HG02852 (cell line): ENCODE results near the gene FUCA2.

Source experiments
- ATAC-seq: cut with Tn5 transposase; IDR thresholded peaks from one replicate; pipeline ENCODE4 v1.9.1; 2021; ENCODE audit warnings: mild to moderate bottlenecking, moderate library complexity; ENCODE audit not compliant: unreplicated experiment

The FUCA2 gene

GRCh38 chr6:143510991-143511891 lies at the start of gene FUCA2:
Gene FUCA2 (minus strand): TSS chr6:143511720. CDS start chr6:143511634, 86 bp downstream.
- ATAC-seq: peak; percentile 63

- ATAC-seq: no peak
These were observed 49.7 kb upstream of the FUCA2 start for GRCh38 chr6:143561105-143561704.

GRCh38 chr6:143559051-143559660 lies 47.6 kb upstream of the FUCA2 start:
- no peak for ATAC-seq

- ATAC-seq: no peak
These were observed 45.0 kb upstream of the FUCA2 start for GRCh38 chr6:143556529-143556928.

GRCh38 chr6:143555582-143555981 lies 44.1 kb upstream of the FUCA2 start:
- ATAC-seq: no peak

GRCh38 chr6:143555071-143555492 lies 43.6 kb upstream of the FUCA2 start:
- no peak for ATAC-seq

- ATAC-seq: no peak
These were observed 41.8 kb upstream of the FUCA2 start for GRCh38 chr6:143553337-143553736.

- ATAC-seq: peak; percentile 50
These were observed 38.4 kb upstream of the FUCA2 start for GRCh38 chr6:143549949-143550268.

- ATAC-seq: peak; percentile 89
These were observed 37.9 kb upstream of the FUCA2 start for GRCh38 chr6:143549221-143549948.

GRCh38 chr6:143546599-143546998 lies 35.1 kb upstream of the FUCA2 start:
- ATAC-seq: no peak

GRCh38 chr6:143545976-143546547 lies 34.5 kb upstream of the FUCA2 start:
- ATAC-seq: no peak

- ATAC-seq: no peak
These were observed 33.6 kb upstream of the FUCA2 start for GRCh38 chr6:143545165-143545564.

GRCh38 chr6:143544011-143544696 lies 32.6 kb upstream of the FUCA2 start:
- no peak for ATAC-seq

GRCh38 chr6:143543435-143543834 lies 31.9 kb upstream of the FUCA2 start:
- no peak for ATAC-seq

- ATAC-seq: no peak
These were observed 31.4 kb upstream of the FUCA2 start for GRCh38 chr6:143542888-143543287.

- ATAC-seq: no peak
These were observed 28.7 kb upstream of the FUCA2 start for GRCh38 chr6:143540192-143540591.

GRCh38 chr6:143539734-143540133 lies 28.2 kb upstream of the FUCA2 start:
- ATAC-seq: no peak

- no peak for ATAC-seq
These were observed 27.6 kb upstream of the FUCA2 start for GRCh38 chr6:143539106-143539505.

GRCh38 chr6:143538374-143538773 lies 26.9 kb upstream of the FUCA2 start:
- no peak for ATAC-seq
